GM21360 (cell line): ENCODE measurements around the gene CCDC71L.

Experiments
- ATAC-seq: cut with Tn5 transposase; IDR thresholded peaks from one replicate; pipeline ENCODE4 v1.9.1; 2021; ENCODE audit warnings: mild to moderate bottlenecking, moderate library complexity; ENCODE audit not compliant: unreplicated experiment

Gene CCDC71L

DNA sequence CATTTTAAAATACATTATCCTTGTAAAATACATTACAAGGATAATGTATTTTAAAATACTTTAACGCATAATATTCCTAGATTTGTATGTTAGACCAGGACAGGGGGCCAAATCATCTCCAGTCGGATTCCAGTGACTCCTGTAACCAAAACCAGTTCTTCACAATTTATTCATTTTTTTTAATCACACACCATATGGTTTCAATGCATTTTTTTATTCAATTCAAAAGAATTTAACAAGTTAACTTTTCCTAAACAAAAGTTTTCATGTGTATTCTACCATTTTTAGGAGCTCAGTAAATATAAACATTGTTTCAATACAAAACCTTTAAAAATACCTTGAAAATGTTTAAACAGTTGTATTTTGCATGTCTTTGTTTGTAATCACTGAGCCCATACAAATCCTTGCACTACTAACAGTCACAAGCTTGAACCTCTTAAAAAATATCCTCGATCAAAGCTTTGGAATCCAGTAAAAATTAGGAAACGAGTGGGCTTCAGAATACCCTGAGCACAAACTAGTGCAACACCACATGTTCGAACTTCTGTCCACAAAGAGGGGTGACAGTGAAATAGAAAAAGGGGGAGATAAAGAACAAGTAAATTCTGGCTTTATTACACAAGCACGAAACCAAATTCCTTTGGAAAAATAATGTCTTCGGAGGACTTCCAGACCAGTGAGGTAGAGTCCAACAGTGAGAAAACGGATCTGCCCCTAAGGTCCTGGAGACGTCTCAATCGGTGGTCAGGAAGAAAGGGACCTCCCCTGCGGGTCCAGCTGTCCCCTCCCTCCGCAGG, 1.6 kb downstream of the CCDC71L start:
- ATAC-seq, result no peak

DNA sequence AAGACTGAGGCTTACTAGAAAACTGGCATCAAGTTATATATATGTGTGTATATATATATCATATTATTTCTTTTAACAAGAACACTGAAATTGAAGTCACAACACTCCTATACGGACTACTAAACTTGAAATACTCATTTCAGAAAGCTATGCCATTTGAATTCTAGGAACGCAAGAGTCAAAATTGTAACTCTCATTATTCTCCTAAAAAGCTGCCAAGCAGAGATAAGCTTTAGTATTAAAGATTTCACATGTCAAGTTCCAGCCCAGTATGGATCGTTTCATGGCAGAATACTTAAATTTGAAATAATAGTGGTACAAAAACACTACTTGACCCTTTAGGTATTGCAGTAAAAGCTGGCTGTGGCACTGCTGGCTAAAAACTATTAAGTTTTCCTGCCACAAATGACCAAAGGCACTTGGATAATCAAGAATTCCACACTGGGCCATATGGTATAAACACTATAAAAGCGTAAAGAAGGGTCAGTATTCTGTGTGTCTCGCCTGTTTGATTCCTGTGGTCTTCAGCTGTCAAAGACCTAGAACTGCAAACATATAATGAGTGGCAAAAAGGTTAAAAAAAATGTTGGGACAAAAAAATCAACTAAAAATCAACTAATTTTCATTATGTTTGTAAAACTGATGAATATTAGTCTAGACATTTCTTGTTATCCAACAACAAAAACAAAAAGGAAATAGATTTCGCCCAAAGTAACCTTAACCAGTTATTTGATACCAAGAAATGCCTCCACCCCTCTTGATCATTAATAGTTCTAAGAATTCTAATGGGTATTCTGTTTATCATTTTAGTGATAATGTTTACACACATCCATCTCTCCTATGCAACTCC, 2.4 kb downstream of the CCDC71L start:
- no peak for ATAC-seq

DNA sequence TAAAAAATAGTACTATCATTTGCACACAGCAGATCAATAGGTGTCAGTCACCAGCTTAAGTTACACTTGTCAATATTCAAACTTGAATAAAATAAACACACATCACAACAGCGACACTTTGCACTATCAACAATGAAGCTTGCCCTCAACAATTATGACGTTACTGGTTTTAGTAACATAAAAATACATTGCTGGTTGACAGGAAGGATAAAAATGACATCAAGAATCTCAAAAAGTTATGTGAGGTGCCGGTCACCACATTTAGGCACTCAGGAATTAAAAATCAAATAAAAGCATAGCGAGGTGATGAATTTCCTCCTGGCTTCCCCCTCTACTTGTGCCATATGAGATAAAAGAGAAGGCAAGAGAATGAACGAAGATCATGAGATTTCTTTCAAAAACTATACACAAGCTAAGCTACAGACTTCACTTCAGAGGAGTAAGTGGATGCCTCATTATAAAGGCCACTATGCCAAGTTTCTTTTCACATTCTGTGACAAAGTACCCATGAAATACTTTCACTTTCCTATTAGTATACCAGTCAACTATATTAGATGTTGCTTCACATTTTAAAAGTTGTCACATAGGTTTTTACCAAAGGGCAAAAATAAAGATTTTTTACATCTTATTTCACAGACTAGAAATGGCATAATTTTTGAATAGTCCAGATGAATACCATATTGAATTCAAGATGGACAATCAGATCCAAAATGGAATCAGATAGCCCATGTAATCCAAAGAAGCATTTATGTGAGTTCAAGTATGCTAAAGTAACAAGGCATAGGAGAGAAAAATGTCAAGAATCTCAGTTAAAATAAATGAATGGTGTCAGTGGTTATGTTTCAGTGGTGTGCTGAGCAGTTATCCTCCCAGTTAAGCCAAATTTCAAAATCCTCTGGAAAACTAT, 3.6 kb downstream of the CCDC71L start:
- no peak for ATAC-seq

- no peak for ATAC-seq
Observed at GRCh38 chr7:106655703-106656498, 5.1 kb downstream of the CCDC71L start.

- ATAC-seq, result no peak
Observed at GRCh38 chr7:106653488-106653887, 7.5 kb downstream of the CCDC71L start.

GRCh38 chr7:106652909-106653308, 8.0 kb downstream of the CCDC71L start:
- no peak for ATAC-seq

GRCh38 chr7:106652092-106652491, 8.9 kb downstream of the CCDC71L start:
- no peak for ATAC-seq

GRCh38 chr7:106646256-106646655, 14.7 kb downstream of the CCDC71L start:
- ATAC-seq, result no peak

- ATAC-seq, result no peak
Observed at GRCh38 chr7:106644999-106645398, 16.0 kb downstream of the CCDC71L start.

GRCh38 chr7:106643216-106644000, 17.6 kb downstream of the CCDC71L start:
- ATAC-seq, result no peak

- ATAC-seq, result no peak
Observed at GRCh38 chr7:106641416-106641815, 19.5 kb downstream of the CCDC71L start.

GRCh38 chr7:106640368-106641141, 20.4 kb downstream of the CCDC71L start:
- no peak for ATAC-seq

- no peak for ATAC-seq
Observed at GRCh38 chr7:106639476-106640334, 21.3 kb downstream of the CCDC71L start.

GRCh38 chr7:106635411-106635810, 25.5 kb downstream of the CCDC71L start:
- no peak for ATAC-seq

DNA sequence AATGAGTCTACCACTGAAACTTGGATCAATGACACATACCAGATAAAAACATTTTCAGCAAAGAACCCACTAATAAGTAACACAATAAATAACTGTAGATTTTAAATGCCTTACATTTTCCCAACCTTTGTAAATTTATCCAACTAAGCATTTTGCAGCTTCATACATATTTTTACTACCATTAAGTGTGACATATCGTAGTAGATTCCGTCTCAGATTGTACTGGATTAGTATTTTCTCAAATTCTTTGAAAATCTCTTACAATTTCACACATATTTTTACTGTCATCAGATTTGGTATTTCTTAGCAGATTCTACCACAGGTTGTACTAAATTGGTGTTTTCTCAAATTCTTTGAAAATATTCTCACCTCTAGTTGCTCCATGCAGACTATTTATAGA, 26.0 kb downstream of the CCDC71L start:
- ATAC-seq, result no peak

DNA sequence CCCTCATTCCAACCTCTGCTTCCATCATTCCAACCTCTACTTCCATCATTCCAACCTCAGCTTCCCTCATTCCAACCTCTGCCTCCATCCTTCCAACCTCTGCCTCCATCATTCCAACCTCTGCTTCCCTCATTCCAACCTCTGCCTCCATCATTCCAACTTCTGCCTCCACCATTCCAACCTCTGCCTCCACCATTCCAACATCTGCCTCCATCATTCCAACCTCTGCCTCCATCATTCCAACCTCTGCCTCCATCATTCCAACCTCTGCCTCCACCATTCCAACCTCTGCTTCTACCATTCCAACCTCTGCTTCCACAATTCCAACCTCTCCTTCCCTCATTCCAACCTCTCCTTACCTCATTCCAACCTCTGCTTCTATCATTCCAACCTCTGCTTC, 30.3 kb downstream of the CCDC71L start:
- no peak for ATAC-seq

GRCh38 chr7:106629516-106629915, 31.4 kb downstream of the CCDC71L start:
- no peak for ATAC-seq
